Ishikawa (cell line): ENCODE results near the gene SUMO1.
A peak's percentile ranks its signal among the peaks of the same experiment; 100 is the strongest.

Experiments
- CEBPB ChIP-seq: IDR thresholded peaks from 2 replicates; pipeline ENCODE4 v1.6.1; 2012
- CREB1 ChIP-seq: IDR thresholded peaks from 2 replicates; pipeline ENCODE4 v1.6.1; 2012; ENCODE audit warnings: low read depth
- EGR1 ChIP-seq: IDR thresholded peaks from 2 replicates; pipeline ENCODE4 v1.6.1; 2012
- EP300 ChIP-seq: IDR thresholded peaks from 2 replicates; pipeline ENCODE4 v1.6.1; 2012; ENCODE audit warnings: borderline replicate concordance
- FOXM1 ChIP-seq: IDR thresholded peaks from 2 replicates; pipeline ENCODE4 v1.6.1; 2012; ENCODE audit warnings: low read depth, borderline replicate concordance
- MAX ChIP-seq: IDR thresholded peaks from 2 replicates; pipeline ENCODE4 v1.6.1; 2012
- NFIC ChIP-seq: IDR thresholded peaks from 2 replicates; pipeline ENCODE4 v1.6.1; 2012
- RAD21 ChIP-seq: IDR thresholded peaks from 2 replicates; pipeline ENCODE4 v1.6.1; 2012; ENCODE audit warnings: low read depth
- TAF1 ChIP-seq: IDR thresholded peaks from 2 replicates; pipeline ENCODE4 v1.6.1; 2012; ENCODE audit warnings: low read depth, mild to moderate bottlenecking
- TCF12 ChIP-seq: IDR thresholded peaks from 2 replicates; pipeline ENCODE4 v1.6.1; 2012; ENCODE audit warnings: low read depth
- TEAD4 ChIP-seq: IDR thresholded peaks from 2 replicates; pipeline ENCODE4 v1.6.1; 2012
- USF1 ChIP-seq: IDR thresholded peaks from 2 replicates; pipeline ENCODE4 v1.6.1; 2012
- YY1 ChIP-seq: IDR thresholded peaks from 2 replicates; pipeline ENCODE4 v1.6.1; 2012; ENCODE audit warnings: low read depth
- ZBTB7A ChIP-seq: IDR thresholded peaks from 2 replicates; pipeline ENCODE4 v1.6.1; 2012; ENCODE audit warnings: low read depth
- TF ChIP-seq, protein P1 (sequence below): IDR thresholded peaks from 2 replicates; pipeline ENCODE4 v1.6.1; 2012; ENCODE audit warnings: low read depth, mild to moderate bottlenecking

The SUMO1 gene

DNA sequence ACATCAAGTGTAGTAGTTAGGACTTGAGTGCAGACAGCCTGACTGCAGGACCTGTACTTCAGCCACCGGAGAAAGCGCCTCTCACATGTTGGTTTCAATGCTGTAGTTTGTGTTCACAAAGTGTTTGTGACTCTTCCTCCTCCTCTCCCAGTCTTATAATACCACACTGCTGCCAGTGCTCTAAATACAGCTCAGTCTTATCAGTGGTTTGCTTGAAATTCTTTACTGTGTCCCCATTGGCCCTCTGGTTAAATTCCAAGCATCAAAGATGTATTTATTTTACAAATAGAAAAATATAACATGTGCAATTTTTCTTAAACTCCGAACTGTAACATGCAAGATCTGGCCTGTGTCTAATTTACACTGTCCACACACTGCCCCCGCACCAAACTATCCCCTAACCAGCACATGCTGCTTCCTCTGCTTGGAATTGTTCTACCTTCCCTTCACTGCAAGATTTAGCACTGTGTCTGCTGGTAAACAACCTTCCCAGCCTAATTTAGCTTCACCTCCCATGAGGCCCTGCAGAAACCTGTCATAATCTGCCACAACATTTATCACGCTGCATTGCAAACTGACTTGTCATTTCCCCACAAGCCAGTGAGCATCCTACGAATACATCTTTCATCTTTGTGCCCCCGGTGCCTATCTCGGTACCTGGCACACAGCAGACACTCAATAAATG lies 77.1 kb downstream of the SUMO1 start:
- TF ChIP-seq MAX (no peak), FOXM1 (no peak), TAF1 (no peak), RAD21 (no peak), TCF12 (no peak), EGR1 (no peak), NFIC (no peak), USF1 (no peak), ZBTB7A (no peak), TEAD4 (no peak), YY1 (no peak), EP300 (no peak), CREB1 (no peak), CEBPB (no peak)
- TF ChIP-seq, protein P1, sequence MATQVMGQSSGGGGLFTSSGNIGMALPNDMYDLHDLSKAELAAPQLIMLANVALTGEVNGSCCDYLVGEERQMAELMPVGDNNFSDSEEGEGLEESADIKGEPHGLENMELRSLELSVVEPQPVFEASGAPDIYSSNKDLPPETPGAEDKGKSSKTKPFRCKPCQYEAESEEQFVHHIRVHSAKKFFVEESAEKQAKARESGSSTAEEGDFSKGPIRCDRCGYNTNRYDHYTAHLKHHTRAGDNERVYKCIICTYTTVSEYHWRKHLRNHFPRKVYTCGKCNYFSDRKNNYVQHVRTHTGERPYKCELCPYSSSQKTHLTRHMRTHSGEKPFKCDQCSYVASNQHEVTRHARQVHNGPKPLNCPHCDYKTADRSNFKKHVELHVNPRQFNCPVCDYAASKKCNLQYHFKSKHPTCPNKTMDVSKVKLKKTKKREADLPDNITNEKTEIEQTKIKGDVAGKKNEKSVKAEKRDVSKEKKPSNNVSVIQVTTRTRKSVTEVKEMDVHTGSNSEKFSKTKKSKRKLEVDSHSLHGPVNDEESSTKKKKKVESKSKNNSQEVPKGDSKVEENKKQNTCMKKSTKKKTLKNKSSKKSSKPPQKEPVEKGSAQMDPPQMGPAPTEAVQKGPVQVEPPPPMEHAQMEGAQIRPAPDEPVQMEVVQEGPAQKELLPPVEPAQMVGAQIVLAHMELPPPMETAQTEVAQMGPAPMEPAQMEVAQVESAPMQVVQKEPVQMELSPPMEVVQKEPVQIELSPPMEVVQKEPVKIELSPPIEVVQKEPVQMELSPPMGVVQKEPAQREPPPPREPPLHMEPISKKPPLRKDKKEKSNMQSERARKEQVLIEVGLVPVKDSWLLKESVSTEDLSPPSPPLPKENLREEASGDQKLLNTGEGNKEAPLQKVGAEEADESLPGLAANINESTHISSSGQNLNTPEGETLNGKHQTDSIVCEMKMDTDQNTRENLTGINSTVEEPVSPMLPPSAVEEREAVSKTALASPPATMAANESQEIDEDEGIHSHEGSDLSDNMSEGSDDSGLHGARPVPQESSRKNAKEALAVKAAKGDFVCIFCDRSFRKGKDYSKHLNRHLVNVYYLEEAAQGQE, result no peak

GRCh38 chr2:202158796-202159195 lies 79.6 kb downstream of the SUMO1 start:
- TF ChIP-seq RAD21 (peak; percentile 60), EGR1 (no peak), USF1 (no peak), TAF1 (no peak), NFIC (no peak), CEBPB (no peak), EP300 (no peak), TCF12 (no peak)

GRCh38 chr2:202157211-202157990 lies 81.0 kb downstream of the SUMO1 start:
- no peak for TF ChIP-seq EP300
- no peak for TF ChIP-seq TCF12
- TF ChIP-seq TAF1, result no peak
- TF ChIP-seq, protein P1, result no peak
- TF ChIP-seq NFIC, result no peak
- TF ChIP-seq RAD21, result no peak
- TF ChIP-seq CREB1, result no peak
- no peak for TF ChIP-seq ZBTB7A
- no peak for TF ChIP-seq TEAD4
- TF ChIP-seq USF1, result no peak
- TF ChIP-seq FOXM1, result no peak
- no peak for TF ChIP-seq MAX
- no peak for TF ChIP-seq EGR1
- TF ChIP-seq CEBPB, result no peak
